Kidney tubule cell (primary cell): Measurements from ENCODE around the gene BICRA.

ENCODE experiments used
- DNase-seq: peaks from one replicate; pipeline ENCODE4 v3.0.0-alpha.2; 2018; ENCODE audit warnings: low spot score

The BICRA gene

GRCh38 chr19:47601180-47601904, 7.6 kb upstream of the BICRA start:
- DNase-seq = peak; percentile 17

DNA sequence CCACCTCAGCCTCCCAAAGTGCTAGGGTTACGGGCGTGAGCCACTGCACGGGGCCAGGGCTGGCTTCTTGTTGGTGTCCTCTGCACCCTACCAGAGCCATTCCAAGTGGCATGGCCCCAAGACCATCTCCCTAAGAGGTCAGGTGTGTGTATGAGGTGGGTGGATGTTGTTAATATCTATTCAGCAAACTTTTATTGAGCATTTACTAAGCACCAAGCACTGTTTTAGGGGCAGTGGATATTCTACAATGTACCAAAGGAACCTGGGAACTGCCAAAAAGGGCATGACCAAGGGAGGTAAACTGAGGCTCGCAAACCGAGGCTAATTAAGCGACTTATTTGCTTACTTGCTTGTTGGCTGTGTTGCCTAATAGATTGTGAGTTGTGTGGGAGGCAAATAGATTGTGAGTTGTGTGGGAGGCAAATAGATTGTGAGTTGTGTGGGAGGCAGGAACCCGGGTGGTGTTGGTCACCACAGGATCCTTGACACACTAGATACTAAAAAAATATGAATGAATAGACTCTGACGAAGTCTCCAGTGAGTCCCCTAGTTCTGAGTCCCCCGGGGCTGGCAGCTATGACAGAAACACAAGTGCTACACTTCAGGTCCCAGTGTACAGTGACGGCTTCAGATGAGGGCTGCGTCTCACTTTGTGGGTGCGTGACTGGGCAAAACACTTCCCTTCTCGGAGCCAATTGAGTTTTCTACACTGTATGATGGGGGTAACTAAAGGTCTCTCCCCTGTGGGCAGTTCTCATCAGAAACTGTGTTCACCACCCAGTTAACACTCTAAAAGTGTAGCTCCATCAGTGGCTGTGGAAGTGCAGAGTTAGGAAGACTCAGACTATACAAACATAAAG, 5.0 kb upstream of the BICRA start:
- no peak for DNase-seq

DNA sequence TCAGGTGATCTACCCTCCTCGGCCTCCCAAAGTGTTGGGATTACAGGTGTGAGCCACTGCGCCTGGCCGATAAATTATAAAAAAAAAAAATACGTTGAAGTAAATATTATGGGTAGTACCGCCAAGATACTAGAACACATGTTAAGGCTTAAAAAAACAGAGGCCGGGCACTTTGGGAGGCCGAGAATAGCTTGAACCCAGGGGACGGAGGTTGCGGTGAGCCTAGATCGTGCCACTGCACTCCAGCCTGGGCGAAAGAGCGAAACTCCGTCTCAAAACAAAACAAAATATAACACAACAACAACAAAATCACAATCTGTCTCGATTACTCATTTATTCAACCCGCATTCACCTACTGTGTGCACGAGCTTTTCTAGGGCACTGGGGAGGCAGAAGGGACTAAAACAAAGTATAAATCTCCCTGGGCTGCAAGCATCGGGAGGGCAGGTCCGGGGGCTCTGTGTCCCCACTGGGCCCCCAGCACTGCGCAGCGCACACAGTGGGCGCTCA, 1.3 kb upstream of the BICRA start:
- no peak for DNase-seq

DNA sequence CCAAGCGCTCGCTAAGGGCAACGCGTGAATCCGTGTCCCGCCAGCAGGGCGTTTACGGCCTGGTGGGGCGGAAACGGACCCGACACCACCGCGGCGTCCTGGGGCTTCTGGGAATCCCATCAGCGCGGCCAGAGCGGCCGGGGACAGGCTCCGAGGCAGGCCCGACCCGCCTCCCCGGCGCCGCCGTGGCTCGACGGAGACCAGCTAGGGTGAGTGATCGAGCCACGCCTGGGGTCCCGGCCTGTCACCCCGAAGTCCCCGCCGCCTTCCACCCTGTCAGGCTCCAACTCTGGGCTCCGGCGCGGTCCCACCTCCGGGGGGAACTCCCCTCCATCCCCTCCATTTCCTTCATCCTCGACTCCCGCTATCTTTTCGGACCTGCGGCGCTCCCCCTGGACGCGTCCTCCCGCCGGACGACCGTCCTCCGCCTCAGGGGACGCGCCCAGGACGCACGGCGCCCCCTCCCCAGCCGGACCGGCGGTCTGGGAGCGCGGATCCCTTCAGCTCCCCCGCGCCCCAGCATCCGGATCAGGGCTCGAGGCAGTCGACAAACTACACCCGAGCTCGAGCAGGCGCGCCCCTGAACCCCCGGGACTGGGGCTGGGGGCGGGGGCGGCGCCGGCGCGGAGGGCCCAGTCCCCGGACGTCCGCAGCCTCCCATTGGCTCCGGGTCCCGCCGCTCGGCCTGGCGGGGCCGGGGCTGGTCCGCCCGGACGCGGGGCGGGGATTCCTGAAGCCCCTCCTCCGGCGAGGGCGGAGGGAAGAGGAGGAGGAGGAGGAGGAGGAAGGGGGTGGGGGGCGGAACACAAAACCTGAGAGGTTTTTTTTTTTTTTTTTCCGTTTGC, 638 bp upstream of the BICRA start:
- DNase-seq = peak; percentile 96

DNA sequence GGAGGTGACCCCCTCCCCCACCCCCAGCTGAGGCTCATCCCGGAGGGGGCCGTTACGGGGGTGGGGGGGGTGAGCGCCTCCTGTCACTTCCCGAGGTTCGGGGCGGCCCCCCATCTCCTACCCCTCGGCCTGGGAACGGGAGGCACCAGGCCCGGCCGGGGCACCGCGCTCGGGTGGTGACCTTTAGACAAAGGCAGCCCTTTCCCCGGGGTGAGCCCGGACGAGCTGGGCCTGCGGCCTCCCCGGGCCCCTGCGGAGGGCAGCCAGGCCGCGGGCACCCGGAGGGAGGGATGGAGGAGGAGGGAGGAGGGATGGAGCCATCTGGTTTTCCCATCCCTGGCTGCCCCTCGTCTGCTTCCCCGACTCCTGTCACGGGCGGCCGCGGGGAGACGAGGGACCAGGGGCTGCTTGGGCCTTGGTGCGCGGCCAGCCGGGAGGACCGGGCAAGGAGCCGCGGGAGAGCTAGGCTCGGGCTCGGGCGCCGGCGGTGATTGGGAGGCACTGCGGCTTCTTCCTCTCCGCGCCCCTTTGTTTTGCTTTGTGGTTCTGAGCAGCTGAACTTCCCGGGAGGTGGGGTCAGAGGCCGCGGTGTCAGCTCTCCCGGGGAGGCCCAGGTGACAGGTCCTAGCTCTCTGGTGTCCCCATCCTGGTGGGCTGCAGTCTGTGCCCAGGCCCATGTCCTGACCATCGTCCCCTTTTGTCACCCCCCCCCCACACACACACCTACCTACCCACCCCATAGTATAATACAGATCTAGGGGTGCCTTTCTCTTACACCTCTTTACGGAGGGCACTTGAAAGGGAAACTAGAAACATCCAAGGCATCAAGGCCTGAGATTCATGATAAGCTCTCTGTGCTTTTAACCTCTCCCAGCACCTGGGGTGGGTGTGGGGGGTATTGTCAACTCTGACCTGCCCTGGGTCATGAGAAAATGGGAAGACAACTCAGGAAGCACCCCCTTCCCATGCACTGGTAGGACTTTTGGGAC, 1.3 kb downstream of the BICRA start:
- DNase-seq = peak; percentile 63

GRCh38 chr19:47610902-47611301, 2.0 kb downstream of the BICRA start:
- peak; percentile 26 for DNase-seq

DNA sequence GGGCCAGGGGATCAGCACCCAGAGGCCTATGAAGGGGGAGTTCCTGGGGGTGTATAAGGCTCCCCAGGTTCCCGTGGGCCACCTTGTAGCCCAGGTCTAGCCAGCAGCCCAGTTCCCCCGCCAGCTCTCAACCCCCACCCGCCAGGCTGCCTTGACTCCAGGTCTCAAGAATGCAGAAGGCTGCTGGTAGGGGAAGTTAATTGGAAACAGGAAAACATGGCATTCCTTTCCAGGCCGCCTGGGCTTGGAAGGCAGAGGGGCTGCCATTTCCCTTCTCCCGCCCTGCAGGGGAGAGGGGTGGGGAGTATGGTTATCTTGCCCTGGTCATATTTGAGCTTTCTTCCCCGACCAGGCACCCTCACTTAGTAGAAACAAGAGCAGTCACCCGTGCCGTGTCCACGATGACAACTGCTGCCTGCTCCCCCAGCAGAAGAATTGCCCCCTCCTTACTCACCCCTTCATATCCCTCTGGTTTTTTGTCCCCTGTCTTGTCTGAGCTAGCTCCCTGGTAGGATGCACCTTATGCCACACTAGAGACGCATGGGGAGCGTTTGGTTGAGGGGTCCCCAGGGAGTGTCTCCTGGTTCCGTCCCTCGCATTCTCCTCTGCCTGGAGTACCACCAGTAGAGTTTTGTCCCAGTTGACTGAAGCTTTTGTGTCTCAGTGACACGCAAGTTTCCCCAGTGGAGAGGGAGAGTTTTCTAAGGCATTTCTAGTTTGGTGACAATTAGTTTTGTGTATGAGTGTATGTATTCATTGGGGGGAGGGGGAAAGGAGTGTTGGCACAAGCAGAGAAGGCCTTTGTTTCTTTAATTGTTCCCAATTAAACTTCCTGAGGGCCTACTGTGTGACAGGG, 4.5 kb downstream of the BICRA start:
- peak; percentile 65 for DNase-seq

GRCh38 chr19:47614021-47614295, 5.0 kb downstream of the BICRA start:
- no peak for DNase-seq

- DNase-seq = no peak
These were observed 5.6 kb downstream of the BICRA start for GRCh38 chr19:47614559-47614958.

DNA sequence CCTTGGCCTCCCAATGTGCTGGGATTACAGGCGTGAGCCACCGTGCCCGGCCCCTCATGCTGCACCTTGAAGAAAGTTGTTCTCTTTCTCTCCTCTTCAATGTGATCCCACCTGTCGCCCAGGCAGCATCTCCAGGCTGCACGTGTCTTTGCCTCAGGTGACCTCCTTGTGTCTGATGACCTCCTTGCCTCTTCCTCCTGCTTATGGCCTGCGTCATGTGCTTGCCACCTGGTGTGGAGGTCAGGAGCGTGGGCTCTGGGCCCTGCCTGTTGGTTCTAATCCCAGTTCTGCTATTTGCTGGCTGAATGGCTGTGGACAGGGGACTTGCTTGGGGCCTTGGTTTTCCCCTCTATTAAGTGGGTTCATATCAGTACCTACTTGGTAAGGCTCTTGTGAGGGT, 6.3 kb downstream of the BICRA start:
- no peak for DNase-seq

- no peak for DNase-seq
These were observed 6.8 kb downstream of the BICRA start for GRCh38 chr19:47615714-47616113.

- DNase-seq = peak; percentile 66
These were observed 9.8 kb downstream of the BICRA start for GRCh38 chr19:47618771-47619170.

- peak; percentile 21 for DNase-seq
These were observed 10.8 kb downstream of the BICRA start for GRCh38 chr19:47619763-47620162.

- no peak for DNase-seq
These were observed 14.4 kb downstream of the BICRA start for GRCh38 chr19:47623151-47623920.

- no peak for DNase-seq
These were observed 15.0 kb downstream of the BICRA start for GRCh38 chr19:47623921-47624391.

GRCh38 chr19:47625650-47626049, 16.7 kb downstream of the BICRA start:
- no peak for DNase-seq

DNA sequence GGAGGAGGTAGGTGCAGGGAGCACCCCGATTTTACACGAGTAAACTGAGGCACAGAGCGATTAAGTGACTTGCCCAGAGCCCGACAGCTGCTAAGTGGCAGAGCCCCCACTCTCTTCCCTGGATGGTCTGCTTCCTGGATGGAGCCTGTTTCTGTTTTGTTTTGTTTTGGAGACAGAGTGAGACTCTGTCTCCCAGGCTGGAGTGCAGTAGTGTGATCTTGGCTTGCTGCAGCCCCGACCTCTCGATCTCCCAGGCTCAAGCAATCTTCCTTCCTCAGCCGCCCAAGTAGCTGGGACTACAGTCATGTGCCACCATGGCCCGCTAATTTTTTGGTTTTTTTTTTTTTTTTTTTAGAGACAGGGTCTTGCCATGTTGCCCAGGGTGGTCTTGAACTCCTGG, 17.3 kb downstream of the BICRA start:
- DNase-seq = no peak

- peak; percentile 82 for DNase-seq
These were observed 19.3 kb downstream of the BICRA start for GRCh38 chr19:47628078-47628771.

DNA sequence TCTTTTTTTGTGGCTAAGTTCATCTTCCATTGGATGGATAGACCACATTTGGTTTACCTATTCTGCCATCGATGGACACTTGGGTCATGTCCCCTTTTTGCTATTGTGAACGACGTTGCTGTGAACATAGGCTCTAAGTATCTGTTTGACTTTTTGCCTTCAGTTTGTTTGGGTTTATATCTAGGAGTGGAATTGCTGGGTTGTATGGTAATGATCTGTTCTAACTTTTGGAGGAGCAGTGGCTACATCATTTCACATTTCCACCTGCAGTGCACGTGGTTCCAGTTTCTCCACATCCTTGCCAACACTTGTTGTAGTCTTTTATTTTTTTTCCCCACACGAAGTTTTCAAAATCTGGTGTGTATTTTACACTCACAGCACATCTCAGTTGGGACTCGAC, 21.7 kb downstream of the BICRA start:
- no peak for DNase-seq
